Measurements from ENCODE around the gene POLN. TPM values are rescaled to one million over a fixed set of nuclear protein-coding genes. Genes with fewer than 3 reads are reported as not detected.

Gene POLN
- total RNA-seq, 3 donors from 2014 or later = 1.4 to 4.6 (median 1.4) TPM

GRCh38 chr4:2058264-2059045, 183.5 kb downstream of the POLN start:
- Histone ChIP-seq H3K9me3 (no peaks in the 10 kb centered on the region), H3K4me3 (no peak overlapping the region), H3K36me3 (ENCODE audit: low read depth) (no peaks in the 10 kb centered on the region), H3K4me1 (ENCODE audit: low read depth) (peaks cover 2% of the 10 kb centered on the region)
- intact Hi-C loops (cut with DNase I, micrococcal nuclease) = no loop called here
- ATAC-seq (no peak), DNase-seq (peak in 1 of 3 donors; percentile 51)
- no peak for TF ChIP-seq CTCF (IDR thresholded peaks at IDR 0.05)

GRCh38 chr4:2057382-2058065, 184.4 kb downstream of the POLN start:
- intact Hi-C loops (cut with DNase I, micrococcal nuclease) = no loop called here
- ATAC-seq = no peak
- TF ChIP-seq CTCF (IDR thresholded peaks at IDR 0.05) = no peak

DNA sequence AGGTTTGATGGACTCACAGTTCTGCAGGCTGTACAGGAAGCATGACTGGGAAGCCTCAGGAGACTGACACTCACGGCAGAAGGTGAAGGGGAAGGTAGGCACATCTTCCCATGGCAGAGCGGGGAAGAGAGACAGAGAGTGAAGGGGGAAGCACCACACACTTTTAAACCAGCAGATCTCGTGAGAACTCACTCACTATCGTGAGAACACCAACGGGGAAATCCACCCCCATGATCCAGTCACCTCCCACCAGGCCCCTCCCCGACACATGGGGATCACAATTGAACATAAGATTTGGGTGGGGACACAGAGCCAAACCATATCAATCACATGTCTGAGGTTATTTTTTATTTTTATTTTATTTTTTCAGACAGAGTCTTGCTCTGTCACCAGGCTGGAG, 187.7 kb downstream of the POLN start:
- TF ChIP-seq CTCF (IDR thresholded peaks at IDR 0.05) = no peak
- ATAC-seq (no peak), DNase-seq (peak in 1 of 3 donors; percentile 2)
- Histone ChIP-seq H3K4me1 (ENCODE audit: low read depth) (peaks cover 2% of the 10 kb centered on the region), H3K9me3 (no peaks in the 10 kb centered on the region), H3K4me3 (no peak overlapping the region), H3K36me3 (ENCODE audit: low read depth) (no peaks in the 10 kb centered on the region)
- intact Hi-C loops (cut with DNase I, micrococcal nuclease) = no loop called here

More at GRCh38 chr4:2057382-2058065, 184.4 kb downstream of the POLN start:
- H3K9me3 ChIP-seq = no peaks in the 10 kb centered on the region
- peak in 1 of 3 donors; percentile 17 for DNase-seq
- peaks cover 2% of the 10 kb centered on the region for H3K4me1 ChIP-seq (ENCODE audit: low read depth)
- no peaks in the 10 kb centered on the region for H3K36me3 ChIP-seq (ENCODE audit: low read depth)
- no peak overlapping the region for H3K4me3 ChIP-seq

GRCh38 chr4:2051086-2051485, 190.8 kb downstream of the POLN start:
- ATAC-seq = no peak
- TF ChIP-seq CTCF (IDR thresholded peaks at IDR 0.05) = no peak
- intact Hi-C loops (cut with DNase I, micrococcal nuclease) = no loop called here
- no peak for DNase-seq
- Histone ChIP-seq H3K36me3 (ENCODE audit: low read depth) (no peaks in the 10 kb centered on the region), H3K4me3 (no peak overlapping the region), H3K4me1 (ENCODE audit: low read depth) (no peaks in the 10 kb centered on the region), H3K9me3 (no peaks in the 10 kb centered on the region)

- ATAC-seq (no peak), DNase-seq (no peak)
- no peak for TF ChIP-seq CTCF (IDR thresholded peaks at IDR 0.05)
- Histone ChIP-seq H3K36me3 (ENCODE audit: low read depth) (no peaks in the 10 kb centered on the region), H3K9me3 (no peaks in the 10 kb centered on the region), H3K4me3 (no peak overlapping the region), H3K4me1 (ENCODE audit: low read depth) (no peaks in the 10 kb centered on the region)
- intact Hi-C loops (cut with DNase I, micrococcal nuclease) = no loop called here
Observed at GRCh38 chr4:2049811-2050210, 192.1 kb downstream of the POLN start.

Measured in mucosa of descending colon (tissue), 3 donors.